DND-41 (cell line): ENCODE measurements around the gene NFASC.

Experiments used
- ATAC-seq: fragments of 200-7000 bp; cut with Tn5 transposase; 3 replicates; pipeline ENCODE4 v1.9.1; 2021; ENCODE audit warnings: low read depth; ENCODE audit not compliant: insufficient read depth
- DNase-seq: peaks from one replicate; pipeline ENCODE4 v3.0.0-alpha.2; 2020
- H2AFZ ChIP-seq: 2 replicates; pipeline ENCODE4 v1.6.0; 2012; ENCODE audit warnings: low read depth, low read length
- H3K27ac ChIP-seq: 2 replicates; pipeline ENCODE4 v1.5.1; 2012; ENCODE audit warnings: low read length, inconsistent platforms
- H3K27me3 ChIP-seq: fragments of 200-600 bp; sonication (generic); 2 replicates; pipeline ENCODE4 v1.6.0; 2012; ENCODE audit warnings: low read length, mild to moderate bottlenecking, inconsistent platforms; ENCODE audit not compliant: insufficient read depth, poor library complexity
- H3K36me3 ChIP-seq: 2 replicates; pipeline ENCODE4 v1.5.1; 2012; ENCODE audit warnings: low read length, inconsistent platforms; ENCODE audit not compliant: insufficient read depth
- H3K4me1 ChIP-seq: 2 replicates; pipeline ENCODE4 v1.5.1; 2012; ENCODE audit warnings: mild to moderate bottlenecking, low read length; ENCODE audit not compliant: insufficient read depth
- H3K4me2 ChIP-seq: 2 replicates; pipeline ENCODE4 v1.6.0; 2012; ENCODE audit warnings: mild to moderate bottlenecking, moderate library complexity, low read length, inconsistent platforms; ENCODE audit not compliant: insufficient read depth
- H3K4me3 ChIP-seq, 2 experiments: fragments of 200-600 bp in 1 of 2; shearing (Covaris generic) in 1 of 2; 2 replicates each; pipeline ENCODE4 v1.5.1; 2012 to 2016; ENCODE audit warnings: inconsistent platforms in 2 of 2, low read length in 2 of 2, mild to moderate bottlenecking in 2 of 2, low read depth in 1 of 2, moderate library complexity in 1 of 2
- H3K79me2 ChIP-seq: 2 replicates; pipeline ENCODE4 v1.6.0; 2012; ENCODE audit warnings: low read length, inconsistent platforms; ENCODE audit not compliant: insufficient read depth
- H3K9ac ChIP-seq: 2 replicates; pipeline ENCODE4 v1.6.0; 2012; ENCODE audit warnings: low read depth, mild to moderate bottlenecking, inconsistent platforms, low read length, moderate library complexity
- H3K9me3 ChIP-seq: 2 replicates; pipeline ENCODE4 v1.5.1; 2012; ENCODE audit warnings: low read length, moderate library complexity, mild to moderate bottlenecking, inconsistent platforms; ENCODE audit not compliant: insufficient read depth, severe bottlenecking
- H4K20me1 ChIP-seq: 2 replicates; pipeline ENCODE4 v1.6.0; 2012; ENCODE audit warnings: low read length; ENCODE audit not compliant: insufficient read depth
- CTCF ChIP-seq: IDR thresholded peaks from 2 replicates; pipeline ENCODE4 v1.5.1; 2012; ENCODE audit warnings: borderline replicate concordance, low read length, moderate library complexity, mild to moderate bottlenecking; ENCODE audit not compliant: poor library complexity, severe bottlenecking; ENCODE audit errors: extremely low read depth
- EZH2 ChIP-seq: IDR thresholded peaks from 3 replicates; pipeline ENCODE4 v1.6.1; 2012; ENCODE audit warnings: borderline replicate concordance, low read depth, mild to moderate bottlenecking, moderate library complexity, low read length, inconsistent platforms; ENCODE audit not compliant: severe bottlenecking

NFASC gene

GRCh38 chr1:204870160-204870912 lies at the start of gene NFASC:
NFASC (plus strand) TSS chr1:204870862; CDS start chr1:204944316, 73,454 bp downstream.
- DNase-seq, result no peak
- H3K4me2 ChIP-seq, result no peak within 1 kb of the TSS
- H4K20me1 ChIP-seq, result no peaks in the 10 kb centered on the region
- H3K4me3 ChIP-seq, result no peak within 1 kb of the TSS
- no peak within 1 kb of the TSS for H3K27ac ChIP-seq
- no peaks in the 10 kb centered on the region for H3K9me3 ChIP-seq
- no peaks in the 10 kb centered on the region for H3K4me1 ChIP-seq
- no peaks in the 10 kb centered on the region for H3K36me3 ChIP-seq
- no peaks in the 10 kb centered on the region for H3K79me2 ChIP-seq
- H2AFZ ChIP-seq, result no peak within 1 kb of the TSS
- H3K27me3 ChIP-seq, result no peaks in the 10 kb centered on the region
- no peak within 1 kb of the TSS for H3K9ac ChIP-seq
- TF ChIP-seq EZH2 (no peak), CTCF (no peak)
- no peak for ATAC-seq

GRCh38 chr1:204821476-204821875 lies 49.2 kb upstream of the NFASC start:
- Histone ChIP-seq H4K20me1 (no peaks in the 10 kb centered on the region), H2AFZ (no peak overlapping the region), H3K79me2 (no peaks in the 10 kb centered on the region), H3K27me3 (peaks cover 26% of the 10 kb centered on the region), H3K9me3 (no peaks in the 10 kb centered on the region), H3K4me3 (no peak overlapping the region), H3K36me3 (no peaks in the 10 kb centered on the region), H3K4me2 (no peak overlapping the region), H3K9ac (no peak overlapping the region), H3K4me1 (no peaks in the 10 kb centered on the region), H3K27ac (no peak overlapping the region)
- TF ChIP-seq EZH2 (no peak), CTCF (no peak)
- ATAC-seq (no peak), DNase-seq (no peak)

GRCh38 chr1:204821924-204822323 lies 48.7 kb upstream of the NFASC start:
- peaks cover 22% of the 10 kb centered on the region for H3K27me3 ChIP-seq
- ATAC-seq, result no peak
- no peak overlapping the region for H2AFZ ChIP-seq
- no peaks in the 10 kb centered on the region for H3K36me3 ChIP-seq
- H4K20me1 ChIP-seq, result no peaks in the 10 kb centered on the region
- TF ChIP-seq EZH2 (no peak), CTCF (no peak)
- no peaks in the 10 kb centered on the region for H3K79me2 ChIP-seq
- H3K9me3 ChIP-seq, result no peaks in the 10 kb centered on the region
- no peak overlapping the region for H3K4me2 ChIP-seq
- no peaks in the 10 kb centered on the region for H3K4me1 ChIP-seq
- H3K9ac ChIP-seq, result no peak overlapping the region
- DNase-seq, result no peak
- no peak overlapping the region for H3K27ac ChIP-seq
- H3K4me3 ChIP-seq, result no peak overlapping the region
